Stimulated activated CD8-positive, alpha-beta memory T cell treated with anti-CD3 and anti-CD28 coated beads, Interleukin-15, amount 100 ng/mL, for 4 hours (primary cell): ENCODE data around the gene ABCA12.

Experiments used
- DNase-seq, 2 donors: peaks; one replicate each; pipeline ENCODE4 v3.0.0-alpha.2; 2020; ENCODE audit warnings: low read depth in 2 of 2

The ABCA12 gene

GRCh38 chr2:214966420-214966819, 172.0 kb downstream of the ABCA12 start:
- DNase-seq = no peak

GRCh38 chr2:214960677-214961076, 177.7 kb downstream of the ABCA12 start:
- no peak for DNase-seq

- no peak for DNase-seq
These were observed 191.5 kb downstream of the ABCA12 start for GRCh38 chr2:214946949-214947348.

- no peak for DNase-seq
These were observed 204.4 kb downstream of the ABCA12 start for GRCh38 chr2:214934006-214934405.

GRCh38 chr2:214904634-214905033, 233.8 kb downstream of the ABCA12 start:
- DNase-seq = no peak

- DNase-seq = no peak
These were observed 234.2 kb downstream of the ABCA12 start for GRCh38 chr2:214904176-214904575.

- DNase-seq = no peak
These were observed 236.1 kb downstream of the ABCA12 start for GRCh38 chr2:214902286-214902685.

GRCh38 chr2:214899751-214900150, 238.7 kb downstream of the ABCA12 start:
- DNase-seq = no peak

GRCh38 chr2:214896274-214896673, 242.2 kb downstream of the ABCA12 start:
- no peak for DNase-seq

GRCh38 chr2:214895469-214895868, 243.0 kb downstream of the ABCA12 start:
- DNase-seq = no peak

GRCh38 chr2:214889301-214889700, 249.1 kb downstream of the ABCA12 start:
- DNase-seq = no peak

GRCh38 chr2:214881647-214882202, 256.7 kb downstream of the ABCA12 start:
- DNase-seq = no peak
